ENCODE results near the gene ANXA8. TPM values are rescaled to one million over a fixed set of nuclear protein-coding genes. Genes with fewer than 3 reads are reported as not detected.
A peak's percentile ranks its signal among the peaks of the same experiment; 100 is the strongest.

The ANXA8 gene
- total RNA-seq, 1 experiment from 2014 or later: 0.22 TPM

DNA sequence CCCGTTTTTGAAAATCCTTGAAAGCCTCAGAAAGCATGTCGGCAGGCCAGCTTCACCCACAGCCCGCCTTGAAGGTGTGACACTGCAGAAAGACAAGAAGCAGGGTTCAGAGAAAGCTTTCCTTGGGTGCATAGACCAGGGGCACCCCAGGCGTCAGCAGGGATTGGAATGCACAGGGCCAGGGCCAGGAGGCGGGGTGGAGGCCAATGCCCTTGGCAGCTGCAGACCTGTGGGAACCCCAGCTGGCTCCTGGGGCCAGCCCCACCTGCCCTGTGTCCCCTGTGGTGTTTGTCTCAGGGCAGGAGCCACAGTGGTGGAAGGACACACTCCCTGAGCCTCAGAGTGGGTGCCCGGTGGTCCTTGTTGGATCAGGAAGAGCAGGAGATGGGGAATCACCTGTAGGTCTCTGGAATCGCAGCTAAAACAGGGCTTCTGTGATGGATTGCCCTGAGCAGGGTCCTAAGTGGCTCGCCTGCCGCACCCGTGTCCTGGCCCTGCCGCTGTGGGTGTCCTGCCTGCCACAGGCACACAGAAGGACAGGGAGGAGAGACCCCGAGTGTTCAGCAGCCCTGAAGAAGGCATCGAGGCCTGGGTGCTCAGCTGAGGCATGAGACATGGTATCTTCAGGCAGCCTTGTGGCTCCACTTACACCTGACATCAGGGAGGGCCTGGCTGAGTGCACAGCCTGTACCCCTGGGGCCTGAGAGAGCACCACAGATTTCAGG, 32.5 kb downstream of the ANXA8 start:
- no CpG with 5 or more reads among the region's 13 CpGs for WGBS (ENCODE audit: extremely low coverage, insufficient read length, low lambda C conversion rate)
- H3K9me3 Mint-ChIP-seq: peaks cover 0 to 2% of the 10 kb centered on the region in 2 experiments; a peak in 1 of 5 replicates
- no peak overlapping the region for H3T11ph ChIP-seq (ENCODE audit: low read length)

More for the DNA sequence above, 32.5 kb downstream of the ANXA8 start:
- Histone ChIP-seq H3K9me3 (ENCODE audit: control insufficient read depth, low read depth, low read length) (no peaks in the 10 kb centered on the region), H3K27me3 (ENCODE audit: insufficient read depth, low read length) (no peaks in the 10 kb centered on the region), H3K4ac (ENCODE audit: low read depth, low read length) (no peak overlapping the region), H2AK5ac (ENCODE audit: insufficient read length, low read length) (no peak overlapping the region), H3K18ac (ENCODE audit: insufficient read length, low read depth, low read length) (no peak overlapping the region), H2BK15ac (ENCODE audit: low read depth, low read length) (no peak overlapping the region), H2BK12ac (ENCODE audit: insufficient read length, low read depth, low read length) (no peak overlapping the region), H2BK20ac (ENCODE audit: low read depth, low read length, poor library complexity, severe bottlenecking) (no peak overlapping the region), H3K79me2 (ENCODE audit: insufficient read depth, low read length) (no peaks in the 10 kb centered on the region), H3K4me1 (ENCODE audit: insufficient read depth, low read length) (no peaks in the 10 kb centered on the region), H2BK5ac (ENCODE audit: insufficient read length, low read length) (no peak overlapping the region), H3K27ac (ENCODE audit: insufficient read length, low read depth, low read length) (no peak overlapping the region), H2BK120ac (ENCODE audit: low read depth, low read length, poor library complexity, severe bottlenecking) (no peak overlapping the region), H3K14ac (ENCODE audit: insufficient read depth, low read length) (no peak overlapping the region), H4K5ac (ENCODE audit: insufficient read length, low read depth, low read length) (no peak overlapping the region), H4K20me1 (ENCODE audit: control insufficient read depth, insufficient read depth, insufficient read length) (no peaks in the 10 kb centered on the region), H3K79me1 (ENCODE audit: insufficient read depth, low read depth, low read length, poor library complexity, severe bottlenecking) (no peaks in the 10 kb centered on the region), H2AFZ (ENCODE audit: low read length) (no peak overlapping the region), H4K8ac (replicated peaks; ENCODE audit: insufficient read length, low read depth, low read length) (no peak overlapping the region), H3K56ac (ENCODE audit: insufficient read length, low read depth, low read length) (no peak overlapping the region), H4K91ac (ENCODE audit: insufficient read length, low read depth, low read length) (no peak overlapping the region), H3K23ac (ENCODE audit: insufficient read length, low read depth, low read length) (no peak overlapping the region), H3K9ac (ENCODE audit: extremely low read depth, insufficient read length, low read length) (no peak overlapping the region), H3K4me2 (ENCODE audit: insufficient read depth, insufficient read length, low read length) (no peak overlapping the region), H3K23me2 (ENCODE audit: insufficient read length, low read depth, low read length, poor library complexity, severe bottlenecking) (no peaks in the 10 kb centered on the region)
- Mint-ChIP-seq H3K4me3 (no peak overlapping the region), H3K27me3 (ENCODE audit: low read depth) (peaks cover 3% of the 10 kb centered on the region), H3K4me1 (peaks cover 12 to 17% of the 10 kb centered on the region in 2 experiments), H3K27ac (no peak overlapping the region; a peak in 1 of 7 replicates), H3K36me3 (ENCODE audit: insufficient read depth in 1 of 3, low read depth in 3 of 3) (no peaks in the 10 kb centered on the region; a peak in 1 of 7 replicates)
- TF ChIP-seq, protein P1, sequence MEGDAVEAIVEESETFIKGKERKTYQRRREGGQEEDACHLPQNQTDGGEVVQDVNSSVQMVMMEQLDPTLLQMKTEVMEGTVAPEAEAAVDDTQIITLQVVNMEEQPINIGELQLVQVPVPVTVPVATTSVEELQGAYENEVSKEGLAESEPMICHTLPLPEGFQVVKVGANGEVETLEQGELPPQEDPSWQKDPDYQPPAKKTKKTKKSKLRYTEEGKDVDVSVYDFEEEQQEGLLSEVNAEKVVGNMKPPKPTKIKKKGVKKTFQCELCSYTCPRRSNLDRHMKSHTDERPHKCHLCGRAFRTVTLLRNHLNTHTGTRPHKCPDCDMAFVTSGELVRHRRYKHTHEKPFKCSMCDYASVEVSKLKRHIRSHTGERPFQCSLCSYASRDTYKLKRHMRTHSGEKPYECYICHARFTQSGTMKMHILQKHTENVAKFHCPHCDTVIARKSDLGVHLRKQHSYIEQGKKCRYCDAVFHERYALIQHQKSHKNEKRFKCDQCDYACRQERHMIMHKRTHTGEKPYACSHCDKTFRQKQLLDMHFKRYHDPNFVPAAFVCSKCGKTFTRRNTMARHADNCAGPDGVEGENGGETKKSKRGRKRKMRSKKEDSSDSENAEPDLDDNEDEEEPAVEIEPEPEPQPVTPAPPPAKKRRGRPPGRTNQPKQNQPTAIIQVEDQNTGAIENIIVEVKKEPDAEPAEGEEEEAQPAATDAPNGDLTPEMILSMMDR (conservative IDR thresholded peaks at IDR 0.05): no peak
- peak; percentile 22 for DNase-seq
